ENCODE measurements around the gene PNISR.
"Not testable (repeated sequence)": the region's sequence is repeated elsewhere in the genome, so short reads cannot be mapped to it uniquely, and the experiment has no call there.

PNISR gene

GRCh38 chr6:99424761-99425646, at the start of gene PNISR:
PNISR (minus strand) TSS chr6:99425308; CDS start chr6:99414659, 10,649 bp downstream.
- DNase-seq (ENCODE audit: low spot score), result peak; percentile 97

- DNase-seq (ENCODE audit: low spot score), result no peak
Measured at GRCh38 chr6:99473730-99474129, 48.6 kb upstream of the PNISR start.

- DNase-seq (ENCODE audit: low spot score), result no peak
Measured at GRCh38 chr6:99471638-99472037, 46.5 kb upstream of the PNISR start.

GRCh38 chr6:99467509-99468106, 42.5 kb upstream of the PNISR start:
- DNase-seq (ENCODE audit: low spot score), result peak; percentile 71

GRCh38 chr6:99459133-99459532, 34.0 kb upstream of the PNISR start:
- DNase-seq (ENCODE audit: low spot score), result not testable (repeated sequence)

GRCh38 chr6:99458319-99458718, 33.2 kb upstream of the PNISR start:
- peak; percentile 43 for DNase-seq (ENCODE audit: low spot score)

GRCh38 chr6:99446076-99446475, 21.0 kb upstream of the PNISR start:
- no peak for DNase-seq (ENCODE audit: low spot score)

GRCh38 chr6:99434702-99435530, 9.8 kb upstream of the PNISR start:
- peak; percentile 61 for DNase-seq (ENCODE audit: low spot score)

GRCh38 chr6:99432877-99433276, 7.8 kb upstream of the PNISR start:
- DNase-seq (ENCODE audit: low spot score), result no peak

GRCh38 chr6:99431901-99432300, 6.8 kb upstream of the PNISR start:
- DNase-seq (ENCODE audit: low spot score), result no peak

GRCh38 chr6:99427988-99428387, 2.9 kb upstream of the PNISR start:
- no peak for DNase-seq (ENCODE audit: low spot score)

GRCh38 chr6:99426451-99426757, 1.3 kb upstream of the PNISR start:
- DNase-seq (ENCODE audit: low spot score), result no peak

GRCh38 chr6:99425647-99426450, 741 bp upstream of the PNISR start:
- DNase-seq (ENCODE audit: low spot score), result peak; percentile 90

- DNase-seq (ENCODE audit: low spot score), result no peak
Measured at GRCh38 chr6:99424022-99424421, 1.1 kb downstream of the PNISR start.

- no peak for DNase-seq (ENCODE audit: low spot score)
Measured at GRCh38 chr6:99422912-99423311, 2.2 kb downstream of the PNISR start.

GRCh38 chr6:99416892-99417767, 8.0 kb downstream of the PNISR start:
- DNase-seq (ENCODE audit: low spot score), result no peak

- no peak for DNase-seq (ENCODE audit: low spot score)
Measured at GRCh38 chr6:99416226-99416625, 8.9 kb downstream of the PNISR start.

GRCh38 chr6:99415446-99415845, 9.7 kb downstream of the PNISR start:
- no peak for DNase-seq (ENCODE audit: low spot score)

GRCh38 chr6:99412065-99412464, 13.0 kb downstream of the PNISR start:
- no peak for DNase-seq (ENCODE audit: low spot score)

GRCh38 chr6:99409672-99410071, 15.4 kb downstream of the PNISR start:
- DNase-seq (ENCODE audit: low spot score), result no peak

GRCh38 chr6:99407076-99407475, 18.0 kb downstream of the PNISR start:
- DNase-seq (ENCODE audit: low spot score), result no peak

Measured in hematopoietic multipotent progenitor cell treated with erythropoietin and hydrocortisone succinate and interleukin-3 and kit ligand, for 17 days (in vitro differentiated cells).